ENCODE results near the gene MYRIP.

Gene MYRIP

DNA sequence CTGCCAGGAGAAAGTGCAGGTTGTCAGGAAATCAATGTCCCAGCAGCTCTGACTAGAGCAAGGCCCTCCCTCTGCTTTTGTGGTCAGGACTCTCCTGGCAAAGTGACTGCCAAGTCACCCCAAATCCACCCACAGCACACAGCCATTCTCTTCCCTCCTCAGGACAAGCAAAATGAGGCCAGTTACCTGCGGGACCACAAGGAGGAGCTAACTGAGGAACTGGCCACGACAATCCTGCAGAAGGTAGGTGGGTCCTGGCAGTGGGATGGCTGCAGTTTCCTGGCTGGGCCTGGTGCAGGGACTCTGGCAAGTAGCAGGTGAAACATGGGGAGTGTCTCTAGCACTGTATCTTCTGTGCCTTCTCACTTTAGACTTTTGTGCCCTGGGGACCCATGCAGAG is 357.6 kb downstream of the MYRIP start:
- no peaks in the 10 kb centered on the region for H3K79me2 ChIP-seq (ENCODE audit: insufficient read depth, low read length)
- no peak for TF ChIP-seq EZH2phosphoT487 (conservative IDR thresholded peaks at IDR 0.05; ENCODE audit: low read length)
- TF ChIP-seq, protein P1, sequence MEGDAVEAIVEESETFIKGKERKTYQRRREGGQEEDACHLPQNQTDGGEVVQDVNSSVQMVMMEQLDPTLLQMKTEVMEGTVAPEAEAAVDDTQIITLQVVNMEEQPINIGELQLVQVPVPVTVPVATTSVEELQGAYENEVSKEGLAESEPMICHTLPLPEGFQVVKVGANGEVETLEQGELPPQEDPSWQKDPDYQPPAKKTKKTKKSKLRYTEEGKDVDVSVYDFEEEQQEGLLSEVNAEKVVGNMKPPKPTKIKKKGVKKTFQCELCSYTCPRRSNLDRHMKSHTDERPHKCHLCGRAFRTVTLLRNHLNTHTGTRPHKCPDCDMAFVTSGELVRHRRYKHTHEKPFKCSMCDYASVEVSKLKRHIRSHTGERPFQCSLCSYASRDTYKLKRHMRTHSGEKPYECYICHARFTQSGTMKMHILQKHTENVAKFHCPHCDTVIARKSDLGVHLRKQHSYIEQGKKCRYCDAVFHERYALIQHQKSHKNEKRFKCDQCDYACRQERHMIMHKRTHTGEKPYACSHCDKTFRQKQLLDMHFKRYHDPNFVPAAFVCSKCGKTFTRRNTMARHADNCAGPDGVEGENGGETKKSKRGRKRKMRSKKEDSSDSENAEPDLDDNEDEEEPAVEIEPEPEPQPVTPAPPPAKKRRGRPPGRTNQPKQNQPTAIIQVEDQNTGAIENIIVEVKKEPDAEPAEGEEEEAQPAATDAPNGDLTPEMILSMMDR (IDR thresholded peaks at IDR 0.05; ENCODE audit: insufficient read depth, low read length, poor library complexity, severe bottlenecking), result no peak

DNA sequence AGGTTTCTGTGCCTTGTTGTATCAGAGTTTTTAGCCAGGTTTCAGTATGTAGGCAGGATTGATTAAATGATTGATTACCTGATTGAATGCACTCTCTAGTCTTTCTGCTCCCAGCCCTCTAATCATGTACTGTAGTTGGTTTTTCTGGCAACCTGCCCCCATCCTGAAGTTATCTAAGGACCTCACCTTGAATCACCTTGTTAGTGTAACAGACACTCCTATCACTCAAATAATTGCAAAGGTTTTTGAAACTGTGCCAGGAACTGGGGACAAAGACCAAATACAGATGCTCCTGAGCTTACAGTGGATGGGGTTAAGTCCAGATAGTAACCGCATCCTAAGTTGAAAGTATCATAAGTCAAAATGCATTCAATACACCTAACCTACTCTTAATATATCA is 358.5 kb downstream of the MYRIP start:
- no peak for TF ChIP-seq EZH2phosphoT487 (conservative IDR thresholded peaks at IDR 0.05; ENCODE audit: low read length)
- TF ChIP-seq, protein P1 (IDR thresholded peaks at IDR 0.05; ENCODE audit: insufficient read depth, low read length, poor library complexity, severe bottlenecking), result no peak
- H3K9me3 ChIP-seq (ENCODE audit: insufficient read depth, low read length), result no peaks in the 10 kb centered on the region

More for the DNA sequence above, 357.6 kb downstream of the MYRIP start:
- Histone ChIP-seq H3K36me3 (ENCODE audit: low read length) (no peaks in the 10 kb centered on the region), H2AFZ (ENCODE audit: low read depth, low read length, severe bottlenecking) (no peak overlapping the region), H3K4me2 (ENCODE audit: low read depth, low read length, poor library complexity, severe bottlenecking) (no peak overlapping the region), H3K27ac (ENCODE audit: low read depth, low read length) (no peak overlapping the region), H3K4me3 (ENCODE audit: insufficient read depth, low read length, poor library complexity, severe bottlenecking) (no peak overlapping the region), H3K9ac (ENCODE audit: low read length) (no peak overlapping the region), H3K9me2 (replicated peaks; ENCODE audit: insufficient read depth, low read length) (no peaks in the 10 kb centered on the region), H3K9me3 (ENCODE audit: insufficient read depth, low read length) (no peaks in the 10 kb centered on the region), H3F3A (ENCODE audit: insufficient read depth) (no peaks in the 10 kb centered on the region), H3K27me3 (ENCODE audit: low read length) (no peaks in the 10 kb centered on the region), H4K20me1 (ENCODE audit: low read depth, low read length) (no peaks in the 10 kb centered on the region)

DNA sequence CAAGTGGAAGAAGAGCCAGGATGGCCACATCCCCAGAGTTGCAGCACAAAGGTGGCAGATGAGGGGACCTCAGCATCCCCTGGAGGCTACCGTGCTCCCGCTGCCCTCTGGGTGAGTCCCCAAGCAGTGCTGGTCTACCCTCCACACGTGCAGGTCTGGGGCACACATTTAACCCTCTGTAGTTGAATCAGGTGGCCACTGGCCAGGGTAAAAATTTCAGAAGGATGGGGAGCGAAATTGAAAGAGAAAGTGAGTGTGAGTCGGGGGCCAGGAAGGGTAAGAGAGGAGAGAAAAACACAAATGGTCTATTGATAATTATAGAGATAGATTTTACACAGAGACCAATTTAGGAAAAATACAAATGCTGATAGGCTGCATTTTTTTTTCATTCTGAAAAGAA is 360.6 kb downstream of the MYRIP start:
- Histone ChIP-seq H3K27ac (ENCODE audit: low read depth, low read length) (no peak overlapping the region), H3K4me2 (ENCODE audit: low read depth, low read length, poor library complexity, severe bottlenecking) (no peak overlapping the region)

More for the DNA sequence above, 358.5 kb downstream of the MYRIP start:
- Histone ChIP-seq H3K4me2 (ENCODE audit: low read depth, low read length, poor library complexity, severe bottlenecking) (no peak overlapping the region), H3K27ac (ENCODE audit: low read depth, low read length) (no peak overlapping the region), H3K9ac (ENCODE audit: low read length) (no peak overlapping the region), H3K9me2 (replicated peaks; ENCODE audit: insufficient read depth, low read length) (no peaks in the 10 kb centered on the region), H3K27me3 (ENCODE audit: low read length) (no peaks in the 10 kb centered on the region), H3F3A (ENCODE audit: insufficient read depth) (no peaks in the 10 kb centered on the region), H4K20me1 (ENCODE audit: low read depth, low read length) (no peaks in the 10 kb centered on the region), H3K36me3 (ENCODE audit: low read length) (no peaks in the 10 kb centered on the region), H3K79me2 (ENCODE audit: insufficient read depth, low read length) (no peaks in the 10 kb centered on the region), H2AFZ (ENCODE audit: low read depth, low read length, severe bottlenecking) (no peak overlapping the region), H3K4me3 (ENCODE audit: insufficient read depth, low read length, poor library complexity, severe bottlenecking) (no peak overlapping the region)

More for the DNA sequence above, 360.6 kb downstream of the MYRIP start:
- H3K9ac ChIP-seq (ENCODE audit: low read length), result no peak overlapping the region
- H4K20me1 ChIP-seq (ENCODE audit: low read depth, low read length), result no peaks in the 10 kb centered on the region
- no peak overlapping the region for H3K4me3 ChIP-seq (ENCODE audit: insufficient read depth, low read length, poor library complexity, severe bottlenecking)
- H3K9me3 ChIP-seq (ENCODE audit: insufficient read depth, low read length), result no peaks in the 10 kb centered on the region
- H3K27me3 ChIP-seq (ENCODE audit: low read length), result no peaks in the 10 kb centered on the region
- TF ChIP-seq EZH2phosphoT487 (conservative IDR thresholded peaks at IDR 0.05; ENCODE audit: low read length), result no peak
- TF ChIP-seq, protein P1 (IDR thresholded peaks at IDR 0.05; ENCODE audit: insufficient read depth, low read length, poor library complexity, severe bottlenecking), result no peak
- H3K36me3 ChIP-seq (ENCODE audit: low read length), result no peaks in the 10 kb centered on the region
- no peaks in the 10 kb centered on the region for H3K79me2 ChIP-seq (ENCODE audit: insufficient read depth, low read length)
- H3F3A ChIP-seq (ENCODE audit: insufficient read depth), result no peaks in the 10 kb centered on the region
- no peaks in the 10 kb centered on the region for H3K9me2 ChIP-seq (replicated peaks; ENCODE audit: insufficient read depth, low read length)
- no peak overlapping the region for H2AFZ ChIP-seq (ENCODE audit: low read depth, low read length, severe bottlenecking)

Measured in SU-DHL-6 (cell line).